Measurements from ENCODE around the gene CLMN.

- no peak for TF ChIP-seq CTCF (IDR thresholded peaks at IDR 0.05; ENCODE audit: low read length)
- TF ChIP-seq EZH2 (IDR thresholded peaks at IDR 0.05; ENCODE audit: borderline replicate concordance, low read length), result no peak
Measured at GRCh38 chr14:95364481-95365209, 44.9 kb upstream of the CLMN start.
